ENCODE measurements around the gene MYRFL.

The MYRFL gene

DNA sequence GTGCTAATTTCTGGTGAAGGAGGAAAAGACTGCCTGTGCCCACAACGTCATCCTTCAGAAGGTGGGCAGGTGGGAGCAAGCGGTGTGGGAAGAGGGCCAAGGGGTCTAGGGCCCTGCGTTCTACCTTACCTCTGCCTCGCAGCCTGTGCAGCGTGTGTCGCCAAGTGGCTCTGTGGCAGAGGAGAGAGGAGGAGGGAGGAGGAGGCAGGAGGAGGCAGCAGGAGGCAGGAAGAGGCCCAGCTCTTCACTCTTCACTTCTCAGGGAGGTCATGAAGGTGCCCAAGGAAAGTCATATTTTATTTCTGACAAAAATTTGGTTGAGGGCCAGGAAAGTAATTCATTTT lies 177.9 kb downstream of the MYRFL start:
- H3K4me3 ChIP-seq (ENCODE audit: low read length) = no peak overlapping the region
- TF ChIP-seq, protein P1, sequence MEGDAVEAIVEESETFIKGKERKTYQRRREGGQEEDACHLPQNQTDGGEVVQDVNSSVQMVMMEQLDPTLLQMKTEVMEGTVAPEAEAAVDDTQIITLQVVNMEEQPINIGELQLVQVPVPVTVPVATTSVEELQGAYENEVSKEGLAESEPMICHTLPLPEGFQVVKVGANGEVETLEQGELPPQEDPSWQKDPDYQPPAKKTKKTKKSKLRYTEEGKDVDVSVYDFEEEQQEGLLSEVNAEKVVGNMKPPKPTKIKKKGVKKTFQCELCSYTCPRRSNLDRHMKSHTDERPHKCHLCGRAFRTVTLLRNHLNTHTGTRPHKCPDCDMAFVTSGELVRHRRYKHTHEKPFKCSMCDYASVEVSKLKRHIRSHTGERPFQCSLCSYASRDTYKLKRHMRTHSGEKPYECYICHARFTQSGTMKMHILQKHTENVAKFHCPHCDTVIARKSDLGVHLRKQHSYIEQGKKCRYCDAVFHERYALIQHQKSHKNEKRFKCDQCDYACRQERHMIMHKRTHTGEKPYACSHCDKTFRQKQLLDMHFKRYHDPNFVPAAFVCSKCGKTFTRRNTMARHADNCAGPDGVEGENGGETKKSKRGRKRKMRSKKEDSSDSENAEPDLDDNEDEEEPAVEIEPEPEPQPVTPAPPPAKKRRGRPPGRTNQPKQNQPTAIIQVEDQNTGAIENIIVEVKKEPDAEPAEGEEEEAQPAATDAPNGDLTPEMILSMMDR (conservative IDR thresholded peaks at IDR 0.05; ENCODE audit: low read length) = no peak
- no peak for DNase-seq (ENCODE audit: low read depth)

DNA sequence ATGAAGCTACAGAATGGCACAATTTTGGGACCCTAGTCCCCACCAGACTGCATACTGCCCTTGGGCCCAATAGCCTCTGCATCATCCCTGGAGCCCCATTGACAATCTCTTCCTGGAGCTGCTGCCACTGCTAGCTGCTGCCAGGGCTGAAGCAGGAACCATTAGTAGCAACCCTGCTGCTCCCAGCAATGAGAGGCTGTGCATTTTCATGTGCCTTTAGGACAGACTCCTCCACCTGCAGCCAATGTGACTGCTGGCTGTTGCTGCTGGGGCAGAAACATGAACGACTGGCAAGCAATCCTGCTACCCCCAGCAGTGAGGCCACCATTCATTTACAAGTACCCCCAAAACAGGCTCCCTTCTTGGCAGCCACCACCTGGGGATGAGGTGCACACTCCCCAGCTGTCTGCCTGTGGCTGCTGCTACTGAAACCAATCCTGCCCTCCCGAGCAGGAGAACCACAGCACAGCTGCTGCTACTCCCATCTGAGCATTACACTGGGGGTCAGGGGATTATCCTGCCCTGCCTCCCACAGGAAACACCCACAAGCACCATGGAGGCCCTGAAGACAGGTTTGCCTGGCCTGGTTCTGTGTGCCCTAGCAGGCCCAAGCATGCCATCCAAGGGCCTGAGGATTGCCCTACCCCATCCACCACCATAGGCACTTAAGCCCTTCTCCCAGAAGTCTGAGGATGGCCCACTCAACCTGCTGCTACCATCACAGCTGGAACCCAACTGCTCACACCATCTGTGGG lies 181.0 kb downstream of the MYRFL start:
- no peak overlapping the region for H3K4me3 ChIP-seq (ENCODE audit: low read length)
- TF ChIP-seq, protein P1 (conservative IDR thresholded peaks at IDR 0.05; ENCODE audit: low read length) = no peak
- DNase-seq (ENCODE audit: low read depth) = no peak

DNA sequence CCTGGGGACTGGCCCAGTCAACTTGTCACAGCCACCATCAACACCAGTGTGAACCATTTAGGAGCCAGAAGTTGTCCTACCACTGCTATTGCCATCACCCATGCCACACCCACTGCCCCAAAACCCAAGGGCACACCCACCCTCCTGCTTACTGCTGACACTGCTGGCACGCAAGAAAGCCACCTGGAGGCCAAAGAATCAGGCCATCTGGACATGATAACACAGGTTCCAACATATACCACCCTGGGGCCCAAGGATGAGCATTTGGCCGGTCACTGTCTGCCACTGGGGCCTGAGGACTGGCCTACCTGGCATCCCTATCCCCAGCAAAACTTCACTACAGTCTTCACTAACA lies 181.6 kb downstream of the MYRFL start:
- DNase-seq (ENCODE audit: low read depth) = no peak
- H3K4me3 ChIP-seq (ENCODE audit: low read length) = no peak overlapping the region
- TF ChIP-seq, protein P1 (conservative IDR thresholded peaks at IDR 0.05; ENCODE audit: low read length) = no peak

DNA sequence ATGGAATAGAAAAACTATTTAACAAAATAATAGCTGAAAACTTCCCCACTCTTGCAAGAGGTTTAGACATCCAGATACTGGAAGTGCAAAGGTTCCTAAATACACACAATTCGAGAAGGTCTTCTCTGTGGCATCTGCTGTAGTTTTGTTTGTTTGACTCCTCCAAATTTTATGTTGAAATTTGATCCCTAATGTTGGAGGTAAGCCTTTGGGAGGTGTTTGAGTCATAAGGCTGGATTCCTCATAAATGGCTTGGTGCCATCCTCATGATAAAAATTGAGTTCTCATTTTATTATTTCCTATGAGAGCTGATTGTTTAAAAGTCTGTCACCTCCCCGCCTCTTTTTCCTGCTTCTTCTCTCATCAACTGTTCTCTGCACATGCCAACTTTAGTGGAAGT lies 182.7 kb downstream of the MYRFL start:
- TF ChIP-seq, protein P1 (conservative IDR thresholded peaks at IDR 0.05; ENCODE audit: low read length) = no peak
- no peak for DNase-seq (ENCODE audit: low read depth)
- no peak overlapping the region for H3K4me3 ChIP-seq (ENCODE audit: low read length)

Measured in AG10803 (cell line).